Retinal pigment epithelial cell (primary cell): Measurements from ENCODE around the gene TRIM23.

ENCODE experiments used
- DNase-seq: peaks from one replicate; pipeline ENCODE4 v3.0.0-alpha.2; 2010; ENCODE audit warnings: low read depth
- H3K4me3 ChIP-seq: 2 replicates; pipeline ENCODE4 v1.5.1; 2011; ENCODE audit warnings: mild to moderate bottlenecking, low read length, control low read depth, moderate library complexity
- TF ChIP-seq, protein P1 (sequence below): conservative IDR thresholded peaks from 2 replicates; pipeline ENCODE4 v1.5.1; 2011; ENCODE audit warnings: low read depth, low read length, control low read depth, inconsistent platforms

Gene TRIM23

DNA sequence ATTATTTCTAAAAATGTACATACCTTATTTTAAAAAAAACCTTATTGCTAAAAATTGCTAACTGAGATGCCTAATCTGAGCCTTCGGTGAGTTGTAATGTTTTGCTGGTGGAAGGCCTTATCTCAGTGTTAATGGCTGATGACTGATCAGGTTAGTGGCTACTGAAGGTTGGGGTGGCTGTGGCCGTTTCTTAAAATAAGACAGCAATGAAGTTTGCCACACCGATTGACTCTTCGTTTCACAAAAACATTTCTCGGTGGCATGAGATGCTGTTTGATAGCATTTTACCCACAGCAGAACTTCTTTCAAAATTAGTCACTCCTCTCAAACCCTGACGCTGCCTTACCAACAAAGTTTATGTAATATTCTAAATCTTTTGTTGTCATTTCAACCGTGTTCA lies 75.9 kb downstream of the TRIM23 start:
- TF ChIP-seq, protein P1, sequence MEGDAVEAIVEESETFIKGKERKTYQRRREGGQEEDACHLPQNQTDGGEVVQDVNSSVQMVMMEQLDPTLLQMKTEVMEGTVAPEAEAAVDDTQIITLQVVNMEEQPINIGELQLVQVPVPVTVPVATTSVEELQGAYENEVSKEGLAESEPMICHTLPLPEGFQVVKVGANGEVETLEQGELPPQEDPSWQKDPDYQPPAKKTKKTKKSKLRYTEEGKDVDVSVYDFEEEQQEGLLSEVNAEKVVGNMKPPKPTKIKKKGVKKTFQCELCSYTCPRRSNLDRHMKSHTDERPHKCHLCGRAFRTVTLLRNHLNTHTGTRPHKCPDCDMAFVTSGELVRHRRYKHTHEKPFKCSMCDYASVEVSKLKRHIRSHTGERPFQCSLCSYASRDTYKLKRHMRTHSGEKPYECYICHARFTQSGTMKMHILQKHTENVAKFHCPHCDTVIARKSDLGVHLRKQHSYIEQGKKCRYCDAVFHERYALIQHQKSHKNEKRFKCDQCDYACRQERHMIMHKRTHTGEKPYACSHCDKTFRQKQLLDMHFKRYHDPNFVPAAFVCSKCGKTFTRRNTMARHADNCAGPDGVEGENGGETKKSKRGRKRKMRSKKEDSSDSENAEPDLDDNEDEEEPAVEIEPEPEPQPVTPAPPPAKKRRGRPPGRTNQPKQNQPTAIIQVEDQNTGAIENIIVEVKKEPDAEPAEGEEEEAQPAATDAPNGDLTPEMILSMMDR, result no peak
- DNase-seq, result no peak

DNA sequence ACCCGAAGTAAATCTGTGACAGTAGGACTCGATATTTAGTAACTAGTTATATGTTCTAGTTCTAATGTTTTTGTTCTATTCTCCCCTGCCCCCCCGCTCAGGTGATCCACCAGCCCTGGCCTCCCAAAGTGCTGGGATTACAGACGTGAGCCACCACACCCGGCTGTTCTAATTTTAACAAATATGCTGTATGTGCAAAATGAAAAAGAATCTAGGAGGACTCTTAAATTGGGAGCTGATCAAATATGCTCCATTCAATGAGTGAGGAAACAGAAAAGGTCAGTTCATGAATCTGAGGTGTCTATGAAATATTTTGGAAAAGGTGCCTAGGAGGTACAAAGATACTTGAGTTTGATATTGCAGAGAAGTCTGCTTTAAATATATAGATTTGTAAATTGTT lies 78.0 kb downstream of the TRIM23 start:
- no peak for DNase-seq
- TF ChIP-seq, protein P1, result no peak
- H3K4me3 ChIP-seq, result no peak overlapping the region

More for the DNA sequence above, 75.9 kb downstream of the TRIM23 start:
- no peak overlapping the region for H3K4me3 ChIP-seq

DNA sequence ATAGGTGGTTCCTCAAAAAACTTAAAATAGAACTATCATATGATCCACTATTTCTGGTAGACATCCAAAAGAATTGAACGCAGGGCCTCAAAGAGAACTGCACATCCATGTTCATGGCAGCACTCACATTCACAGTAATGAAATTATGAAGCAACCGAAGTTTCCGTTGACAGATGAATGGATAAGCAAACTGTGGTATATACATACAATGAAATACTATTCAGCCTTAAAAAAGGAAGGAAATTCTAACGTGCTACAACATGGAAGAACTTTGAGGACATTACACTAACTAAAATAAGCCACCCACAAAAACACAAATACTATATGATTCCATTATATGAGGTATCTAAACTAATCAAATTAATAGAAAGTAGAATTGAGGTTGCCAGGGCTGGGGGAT lies 79.7 kb downstream of the TRIM23 start:
- DNase-seq, result no peak
- H3K4me3 ChIP-seq, result no peak overlapping the region
- TF ChIP-seq, protein P1, result no peak

DNA sequence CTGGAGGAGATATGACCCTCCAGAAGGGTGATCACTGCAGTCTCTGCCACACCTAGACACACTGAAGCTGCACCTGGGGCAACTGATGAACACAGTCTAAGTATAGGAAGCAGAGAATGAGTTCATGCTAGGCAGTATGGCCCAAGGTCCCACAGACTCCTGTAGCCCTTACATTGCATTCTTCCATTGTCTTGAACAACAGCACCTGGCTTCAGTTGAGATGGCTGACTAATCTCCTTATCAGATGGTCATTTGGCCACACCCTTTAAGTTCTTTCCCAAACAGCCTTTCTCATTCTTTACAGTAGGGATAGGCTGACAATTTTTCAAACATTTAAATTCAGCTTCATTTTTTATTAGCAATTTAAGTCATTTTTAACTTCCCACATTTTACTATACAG lies 84.3 kb downstream of the TRIM23 start:
- H3K4me3 ChIP-seq, result no peak overlapping the region
- DNase-seq, result no peak
- TF ChIP-seq, protein P1, result no peak
